Activated naive CD8-positive, alpha-beta T cell treated with anti-CD3 and anti-CD28 coated beads for 36 hours (primary cell): ENCODE measurements around the gene SREK1IP1. TPM values are rescaled to one million over a fixed set of nuclear protein-coding genes. Genes with fewer than 3 reads are reported as not detected.

Experiments
- DNase-seq: peaks from one replicate; pipeline ENCODE4 v3.0.0; 2021
- H3K27ac Mint-ChIP-seq: one replicate; pipeline ENCODE4 v1.8.0; 2022; ENCODE audit warnings: mild to moderate bottlenecking, moderate library complexity, mixed read lengths
- H3K27me3 Mint-ChIP-seq: one replicate; pipeline ENCODE4 v1.8.0; 2022; ENCODE audit warnings: mild to moderate bottlenecking, mixed read lengths
- H3K36me3 Mint-ChIP-seq: one replicate; pipeline ENCODE4 v1.8.0; 2021; ENCODE audit warnings: mild to moderate bottlenecking, mixed read lengths
- H3K4me1 Mint-ChIP-seq: one replicate; pipeline ENCODE4 v1.8.0; 2021; ENCODE audit warnings: mixed read lengths
- H3K4me3 Mint-ChIP-seq: one replicate; pipeline ENCODE4 v1.8.0; 2022; ENCODE audit warnings: mild to moderate bottlenecking, moderate library complexity, mixed read lengths
- H3K9me3 Mint-ChIP-seq: one replicate; pipeline ENCODE4 v1.8.0; 2022; ENCODE audit warnings: mixed read lengths
- total RNA-seq, 2 experiments: library from RNA; stranded (reverse); gene quantifications; one replicate each; pipeline ENCODE4 v1.2.3, GENCODE V29; 2021

The SREK1IP1 gene
- total RNA-seq, 2 experiments from 2014 or later, result 27.3 to 33.5 TPM

DNA sequence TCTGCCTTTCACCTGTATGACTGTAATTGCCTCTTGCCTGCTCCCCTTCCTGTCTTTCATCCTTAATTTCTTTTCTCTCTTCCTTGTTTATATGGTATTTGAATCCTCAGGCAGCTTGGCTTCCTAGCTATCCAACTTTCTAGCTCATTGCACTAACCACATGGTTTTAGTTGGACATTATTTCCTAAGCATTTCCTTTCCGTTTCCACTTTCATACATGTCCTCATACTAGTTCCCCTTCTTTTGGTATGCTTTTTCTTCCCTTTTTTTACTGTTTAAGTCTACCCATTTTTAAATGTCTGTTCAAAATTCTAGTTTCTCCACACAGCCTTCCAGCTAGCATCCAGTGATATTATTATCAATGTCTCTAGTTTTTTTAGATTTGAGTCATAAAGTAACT lies 6.8 kb upstream of the SREK1IP1 start:
- Mint-ChIP-seq H3K4me3 (no peak overlapping the region), H3K27ac (no peak overlapping the region), H3K4me1 (peaks cover 12% of the 10 kb centered on the region), H3K9me3 (no peaks in the 10 kb centered on the region), H3K36me3 (peaks cover 11% of the 10 kb centered on the region), H3K27me3 (no peaks in the 10 kb centered on the region)
- no peak for DNase-seq

DNA sequence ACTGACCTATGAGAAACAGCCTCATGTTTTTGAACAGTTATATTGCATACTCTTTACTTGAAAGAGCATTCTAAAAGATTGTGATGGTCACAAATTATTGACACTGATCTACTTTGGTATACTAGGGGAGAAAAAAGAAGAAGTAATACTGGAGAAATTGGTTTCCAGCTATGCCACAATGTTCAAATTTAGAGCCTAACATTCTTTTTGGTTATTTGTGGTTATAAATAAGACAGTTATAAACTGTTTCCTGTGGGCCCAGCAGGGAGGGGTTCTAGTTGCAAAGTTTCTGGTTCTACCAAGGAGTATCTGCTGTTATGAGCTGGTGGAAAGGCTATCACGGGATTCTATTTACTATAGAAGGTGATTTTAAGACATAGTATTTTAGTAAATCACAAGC lies 5.0 kb upstream of the SREK1IP1 start:
- H3K4me3 Mint-ChIP-seq, result no peak overlapping the region
- peaks cover 20% of the 10 kb centered on the region for H3K4me1 Mint-ChIP-seq
- no peak overlapping the region for H3K27ac Mint-ChIP-seq
- DNase-seq, result no peak
- H3K9me3 Mint-ChIP-seq, result no peaks in the 10 kb centered on the region
- H3K27me3 Mint-ChIP-seq, result no peaks in the 10 kb centered on the region
- H3K36me3 Mint-ChIP-seq, result peaks cover 5% of the 10 kb centered on the region

DNA sequence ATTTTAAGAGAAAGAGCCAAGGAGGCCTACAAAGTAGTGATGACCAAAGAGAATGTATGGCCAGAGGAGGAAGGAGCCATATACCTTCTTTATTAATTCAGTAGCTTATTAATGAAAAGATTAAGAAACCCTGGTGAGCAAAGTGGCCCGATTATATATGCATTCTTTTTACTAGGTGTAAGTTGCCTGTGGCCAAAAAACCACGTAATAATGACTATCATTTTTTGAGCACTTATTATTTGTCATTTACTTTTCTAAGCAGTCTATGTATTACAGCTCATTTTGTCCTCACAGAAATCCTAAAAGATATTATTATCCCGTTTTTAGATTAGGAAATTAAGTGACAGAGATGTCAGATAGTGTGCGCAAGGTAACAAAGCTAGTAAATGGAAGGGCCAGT lies 3.2 kb upstream of the SREK1IP1 start:
- H3K27me3 Mint-ChIP-seq, result no peaks in the 10 kb centered on the region
- no peak for DNase-seq
- peaks cover 24% of the 10 kb centered on the region for H3K4me1 Mint-ChIP-seq
- no peaks in the 10 kb centered on the region for H3K9me3 Mint-ChIP-seq
- H3K36me3 Mint-ChIP-seq, result peaks cover 8% of the 10 kb centered on the region
- H3K4me3 Mint-ChIP-seq, result no peak overlapping the region
- no peak overlapping the region for H3K27ac Mint-ChIP-seq

DNA sequence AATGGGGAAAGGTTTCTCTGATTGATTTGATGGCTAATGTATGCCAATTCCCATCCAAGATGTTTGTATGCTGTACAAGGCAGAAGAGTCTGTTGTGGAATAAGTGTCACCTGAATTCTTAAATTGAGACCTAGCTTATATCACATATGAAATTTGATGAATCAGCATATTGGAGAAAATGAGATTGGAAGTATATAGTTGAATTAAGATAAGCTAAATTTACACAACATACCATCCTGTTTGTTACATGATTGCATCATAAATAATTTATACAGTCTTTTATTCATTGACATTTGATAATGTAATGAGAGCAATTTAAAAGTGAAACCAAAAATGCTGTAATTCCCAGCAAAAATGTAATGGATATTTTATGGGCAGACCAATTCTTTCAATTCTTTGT lies 1.4 kb upstream of the SREK1IP1 start:
- DNase-seq, result no peak
- H3K9me3 Mint-ChIP-seq, result no peaks in the 10 kb centered on the region
- H3K4me1 Mint-ChIP-seq, result peaks cover 36% of the 10 kb centered on the region
- H3K36me3 Mint-ChIP-seq, result peaks cover 8% of the 10 kb centered on the region
- H3K27me3 Mint-ChIP-seq, result no peaks in the 10 kb centered on the region
- no peak overlapping the region for H3K27ac Mint-ChIP-seq
- H3K4me3 Mint-ChIP-seq, result peak overlapping the region; percentile 97

DNA sequence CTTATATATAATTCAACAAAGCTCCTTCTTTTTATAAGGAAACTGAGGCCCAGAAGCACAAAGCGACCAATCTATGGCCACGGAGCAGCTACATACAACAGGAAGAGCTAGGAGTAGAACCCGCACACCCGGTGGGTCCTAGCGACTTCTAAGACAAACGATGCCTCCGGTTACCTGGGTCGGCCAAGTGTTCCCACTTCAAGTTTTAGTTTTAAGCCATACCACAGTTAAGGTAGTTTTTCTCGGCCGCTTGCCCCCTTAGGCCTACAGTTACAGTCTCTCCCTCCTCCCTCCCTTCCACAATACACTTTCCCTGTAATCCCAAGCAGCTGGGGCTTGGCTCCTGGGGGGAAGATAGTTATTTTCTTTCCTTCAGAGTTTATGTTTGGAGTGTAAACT lies 533 bp downstream of the SREK1IP1 start:
- peak overlapping the region; percentile 96 for H3K27ac Mint-ChIP-seq
- H3K36me3 Mint-ChIP-seq, result peaks cover 10% of the 10 kb centered on the region
- H3K4me1 Mint-ChIP-seq, result peaks cover 34% of the 10 kb centered on the region
- H3K27me3 Mint-ChIP-seq, result no peaks in the 10 kb centered on the region
- H3K9me3 Mint-ChIP-seq, result no peaks in the 10 kb centered on the region
- no peak for DNase-seq
- peak overlapping the region; percentile 97 for H3K4me3 Mint-ChIP-seq

DNA sequence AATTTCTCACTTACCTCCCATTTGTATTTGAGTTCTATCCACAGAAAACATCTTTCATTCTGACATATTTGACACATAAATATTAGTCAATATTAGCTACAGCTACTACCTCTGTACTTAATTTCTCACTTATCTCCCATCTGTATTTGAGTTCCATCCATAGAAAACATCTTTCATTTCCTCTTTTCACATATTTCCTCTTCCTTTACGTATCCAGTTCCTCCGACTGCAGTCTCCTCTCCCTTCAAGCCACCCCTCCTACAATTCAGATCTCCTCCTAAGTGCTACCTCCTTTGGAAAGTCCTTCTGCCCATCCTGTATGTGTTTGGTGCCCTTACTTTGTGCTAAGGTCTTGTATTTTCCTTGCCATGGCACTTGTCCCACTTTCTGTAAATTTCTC lies 1.6 kb downstream of the SREK1IP1 start:
- H3K9me3 Mint-ChIP-seq, result no peaks in the 10 kb centered on the region

DNA sequence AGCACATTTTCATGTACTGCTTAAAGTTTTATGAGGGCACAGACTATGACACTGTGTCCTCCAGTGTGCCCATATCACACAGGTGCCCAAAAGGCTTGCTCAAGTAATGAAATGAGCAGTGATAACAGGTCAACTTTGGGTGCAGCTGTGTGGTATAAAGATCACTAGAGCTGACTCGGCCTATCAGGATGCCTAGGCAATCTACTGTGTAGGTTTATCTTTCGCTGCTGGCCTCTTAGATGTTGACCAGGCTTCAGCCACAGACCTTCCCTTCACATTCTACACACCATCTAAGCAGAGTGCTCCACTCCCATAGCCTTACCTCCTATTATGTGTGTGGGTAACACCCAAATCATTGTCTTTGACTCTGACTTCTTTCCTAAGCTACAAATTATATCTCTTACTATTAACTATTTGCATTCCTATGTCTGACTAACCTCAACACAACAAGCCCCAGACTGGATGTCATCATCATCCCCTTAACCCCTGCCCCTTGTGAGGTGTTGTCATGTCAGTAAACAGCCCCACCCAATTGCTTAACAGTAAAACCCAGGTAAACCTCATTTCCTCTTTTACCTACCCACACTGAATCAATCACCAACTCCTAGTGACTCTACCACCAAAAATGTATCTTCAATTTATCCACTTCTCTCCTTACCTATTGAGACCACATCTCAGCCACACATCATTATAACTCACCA lies 2.5 kb downstream of the SREK1IP1 start:
- H3K27me3 Mint-ChIP-seq, result no peaks in the 10 kb centered on the region
- no peaks in the 10 kb centered on the region for H3K9me3 Mint-ChIP-seq
- peaks cover 31% of the 10 kb centered on the region for H3K4me1 Mint-ChIP-seq
- no peak for DNase-seq
- no peak overlapping the region for H3K4me3 Mint-ChIP-seq
- H3K27ac Mint-ChIP-seq, result no peak overlapping the region
- H3K36me3 Mint-ChIP-seq, result peaks cover 10% of the 10 kb centered on the region

More for the DNA sequence above, 1.6 kb downstream of the SREK1IP1 start:
- no peaks in the 10 kb centered on the region for H3K27me3 Mint-ChIP-seq
- DNase-seq, result no peak
- peak overlapping the region; percentile 97 for H3K4me3 Mint-ChIP-seq
- peaks cover 34% of the 10 kb centered on the region for H3K4me1 Mint-ChIP-seq
- H3K36me3 Mint-ChIP-seq, result peaks cover 10% of the 10 kb centered on the region
- no peak overlapping the region for H3K27ac Mint-ChIP-seq

DNA sequence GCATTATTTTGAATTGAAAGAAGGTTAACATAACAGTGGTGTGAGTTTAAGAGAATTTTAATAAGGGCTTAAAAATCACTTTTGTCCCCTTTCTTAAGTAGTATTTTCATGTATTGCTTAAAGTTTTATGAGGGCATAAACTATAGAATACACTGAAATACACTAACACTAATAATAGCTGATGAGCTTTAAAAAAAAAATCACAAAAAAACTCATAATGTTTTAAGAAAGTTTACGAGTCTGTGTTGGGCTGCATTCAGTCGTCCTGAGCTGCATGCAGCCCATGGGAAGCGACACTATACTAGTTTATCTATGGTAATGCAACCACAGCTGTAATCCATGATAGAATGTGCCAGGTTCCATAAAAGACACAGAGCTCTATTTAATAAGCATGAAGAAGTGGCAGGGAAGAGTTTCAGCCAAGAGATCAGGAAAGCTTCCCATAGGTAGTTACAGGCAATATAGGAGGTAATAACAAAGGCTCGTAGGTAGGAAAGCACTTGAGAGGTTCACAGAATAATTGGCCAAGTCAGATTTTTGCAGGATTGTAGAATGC lies 4.5 kb downstream of the SREK1IP1 start:
- Mint-ChIP-seq H3K27me3 (no peaks in the 10 kb centered on the region), H3K36me3 (peaks cover 10% of the 10 kb centered on the region), H3K9me3 (no peaks in the 10 kb centered on the region), H3K4me3 (no peak overlapping the region), H3K27ac (no peak overlapping the region), H3K4me1 (peaks cover 28% of the 10 kb centered on the region)
- no peak for DNase-seq

DNA sequence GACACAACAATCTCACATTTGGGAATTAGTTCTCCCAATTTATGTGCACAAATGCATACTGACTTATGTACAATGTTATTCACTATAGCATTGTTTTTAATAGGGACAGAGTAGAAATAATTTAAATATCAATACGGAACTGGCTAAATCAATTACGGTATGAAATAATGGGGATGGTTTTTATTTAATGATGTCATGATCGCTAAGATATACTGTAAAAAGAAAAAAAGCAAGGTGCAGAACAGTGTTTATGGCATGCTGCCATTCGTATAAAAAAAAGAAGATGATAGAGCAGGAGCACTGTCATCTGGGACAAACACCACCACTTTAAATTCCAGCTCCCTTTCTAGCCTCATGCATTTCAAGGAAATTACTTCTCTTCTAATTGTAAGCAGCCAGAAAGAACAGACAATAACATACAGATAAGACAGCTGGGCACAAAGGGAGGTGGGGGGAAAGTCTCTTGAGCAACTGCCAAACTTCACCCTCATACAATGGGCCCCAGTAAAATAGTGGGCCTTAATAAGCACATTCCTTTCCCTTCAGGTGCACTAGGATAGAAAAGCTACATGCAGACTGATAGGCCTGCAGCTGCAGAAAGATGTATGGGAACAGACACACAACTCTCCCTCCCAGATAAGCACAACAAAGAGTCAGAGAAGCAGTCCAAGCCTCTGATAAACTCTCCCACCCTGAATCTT lies 8.4 kb downstream of the SREK1IP1 start:
- Mint-ChIP-seq H3K36me3 (peaks cover 9% of the 10 kb centered on the region), H3K27me3 (no peaks in the 10 kb centered on the region), H3K4me3 (no peak overlapping the region), H3K9me3 (no peaks in the 10 kb centered on the region), H3K27ac (no peak overlapping the region), H3K4me1 (peaks cover 21% of the 10 kb centered on the region)
- DNase-seq, result no peak

DNA sequence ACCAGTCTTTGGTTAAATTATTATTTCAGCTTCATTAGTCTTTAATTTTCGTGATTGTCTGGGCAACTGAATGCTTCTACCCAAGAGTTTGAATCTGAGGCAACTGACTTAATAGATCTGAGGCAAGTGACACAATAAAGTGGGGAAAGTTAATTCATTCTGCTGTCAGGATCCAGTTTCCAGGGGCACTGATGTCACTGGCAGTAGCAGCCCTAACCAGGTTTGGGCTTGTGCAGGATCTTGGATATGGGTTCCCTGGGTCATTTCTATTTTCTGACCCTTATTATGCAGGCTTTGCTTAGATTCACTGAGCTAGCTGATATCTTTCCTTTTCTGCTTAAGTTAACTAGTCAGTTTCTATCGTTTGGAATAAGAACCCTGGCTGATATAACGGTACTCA lies 9.6 kb downstream of the SREK1IP1 start:
- peaks cover 7% of the 10 kb centered on the region for H3K36me3 Mint-ChIP-seq
- no peaks in the 10 kb centered on the region for H3K27me3 Mint-ChIP-seq
- peaks cover 21% of the 10 kb centered on the region for H3K4me1 Mint-ChIP-seq
- no peak overlapping the region for H3K27ac Mint-ChIP-seq
- no peak overlapping the region for H3K4me3 Mint-ChIP-seq
- DNase-seq, result no peak
- H3K9me3 Mint-ChIP-seq, result no peaks in the 10 kb centered on the region

DNA sequence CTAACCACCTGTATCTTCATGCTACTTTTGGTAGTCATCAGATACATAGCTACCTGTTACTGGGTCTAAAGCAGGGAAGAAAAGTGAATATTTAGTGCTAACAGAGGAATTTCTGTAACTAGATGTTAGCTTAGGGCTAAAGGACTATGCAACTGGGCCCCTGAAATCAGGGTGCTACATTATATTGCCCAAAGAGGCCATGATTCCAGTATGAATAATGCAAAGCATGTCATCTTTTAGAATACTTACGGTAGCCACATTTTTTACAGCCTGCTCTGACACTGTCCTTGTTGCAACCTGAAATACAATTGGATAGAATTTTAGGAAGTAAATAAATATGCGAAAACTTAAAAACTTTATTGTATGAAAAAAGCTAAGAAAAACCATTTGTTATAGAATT lies 14.4 kb downstream of the SREK1IP1 start:
- no peaks in the 10 kb centered on the region for H3K9me3 Mint-ChIP-seq
- H3K27ac Mint-ChIP-seq, result no peak overlapping the region
- no peak for DNase-seq
- no peaks in the 10 kb centered on the region for H3K27me3 Mint-ChIP-seq
- peaks cover 14% of the 10 kb centered on the region for H3K36me3 Mint-ChIP-seq
- no peak overlapping the region for H3K4me3 Mint-ChIP-seq
- H3K4me1 Mint-ChIP-seq, result peaks cover 15% of the 10 kb centered on the region

DNA sequence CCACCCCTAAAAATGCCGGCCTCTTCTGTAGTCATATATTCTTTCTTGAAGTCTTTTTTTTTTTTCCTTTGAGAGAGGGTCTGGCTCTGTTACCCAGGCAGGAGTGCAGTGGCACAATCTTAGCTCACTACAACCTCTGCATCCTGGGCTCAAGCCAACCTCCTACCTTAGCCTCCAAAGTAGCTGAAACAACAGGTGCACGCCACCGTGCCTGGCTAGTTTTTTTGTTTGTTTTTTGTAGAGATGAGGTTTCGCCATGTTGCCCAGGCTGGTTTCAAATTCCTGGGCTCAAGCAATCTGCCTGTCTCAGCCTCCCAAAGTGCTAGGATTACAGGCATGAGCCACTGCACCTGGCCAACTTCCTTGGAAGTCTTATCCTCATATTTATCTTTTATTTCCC lies 19.1 kb downstream of the SREK1IP1 start:
- no peak overlapping the region for H3K27ac Mint-ChIP-seq
- peaks cover 10% of the 10 kb centered on the region for H3K4me1 Mint-ChIP-seq
- no peak overlapping the region for H3K4me3 Mint-ChIP-seq
- peaks cover 14% of the 10 kb centered on the region for H3K36me3 Mint-ChIP-seq
- no peak for DNase-seq
- no peaks in the 10 kb centered on the region for H3K27me3 Mint-ChIP-seq
- H3K9me3 Mint-ChIP-seq, result no peaks in the 10 kb centered on the region

DNA sequence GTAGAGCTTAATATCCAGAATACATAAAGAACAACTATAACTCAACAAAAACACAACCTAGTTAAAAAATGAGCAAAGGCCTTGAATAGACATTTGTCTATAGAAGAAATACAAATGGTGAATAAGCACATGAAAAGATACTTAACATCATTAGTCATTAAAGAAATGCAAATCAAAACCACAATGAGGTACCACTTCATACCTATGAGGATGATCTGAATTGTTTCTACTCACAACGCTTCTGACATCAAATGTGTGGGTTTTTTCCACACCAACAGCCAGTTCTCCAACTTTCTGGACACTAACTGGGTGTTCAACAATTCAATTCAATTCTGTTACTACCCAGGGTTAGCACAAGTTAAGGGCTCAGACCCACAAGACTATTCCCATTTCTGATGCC lies 22.0 kb downstream of the SREK1IP1 start:
- Mint-ChIP-seq H3K27me3 (no peaks in the 10 kb centered on the region), H3K9me3 (no peaks in the 10 kb centered on the region), H3K27ac (no peak overlapping the region), H3K4me1 (peaks cover 11% of the 10 kb centered on the region), H3K36me3 (peaks cover 11% of the 10 kb centered on the region), H3K4me3 (no peak overlapping the region)
- DNase-seq, result no peak

DNA sequence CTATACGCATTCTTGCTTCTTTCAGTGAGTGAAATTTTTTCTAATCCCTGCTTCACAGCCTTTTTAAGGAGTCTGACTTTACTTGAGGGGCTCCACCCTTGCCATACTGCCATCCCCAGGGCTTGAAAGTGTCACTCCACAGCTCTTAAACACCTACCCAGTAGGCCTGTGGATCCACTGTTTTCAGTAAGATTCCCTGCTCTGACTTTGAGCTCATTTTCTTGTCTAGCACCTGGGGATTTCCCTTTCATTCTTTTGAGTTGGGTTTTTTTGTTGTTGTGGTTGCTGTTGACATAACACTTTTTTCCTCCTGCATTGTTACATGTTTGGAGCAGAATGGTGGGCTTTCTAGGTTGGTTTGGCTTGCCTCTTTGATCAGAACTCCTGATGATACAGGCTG lies 23.6 kb downstream of the SREK1IP1 start:
- H3K27ac Mint-ChIP-seq, result no peak overlapping the region
- peaks cover 11% of the 10 kb centered on the region for H3K4me1 Mint-ChIP-seq
- peaks cover 10% of the 10 kb centered on the region for H3K36me3 Mint-ChIP-seq
- no peak overlapping the region for H3K4me3 Mint-ChIP-seq
- H3K27me3 Mint-ChIP-seq, result no peaks in the 10 kb centered on the region
- no peaks in the 10 kb centered on the region for H3K9me3 Mint-ChIP-seq
- no peak for DNase-seq

DNA sequence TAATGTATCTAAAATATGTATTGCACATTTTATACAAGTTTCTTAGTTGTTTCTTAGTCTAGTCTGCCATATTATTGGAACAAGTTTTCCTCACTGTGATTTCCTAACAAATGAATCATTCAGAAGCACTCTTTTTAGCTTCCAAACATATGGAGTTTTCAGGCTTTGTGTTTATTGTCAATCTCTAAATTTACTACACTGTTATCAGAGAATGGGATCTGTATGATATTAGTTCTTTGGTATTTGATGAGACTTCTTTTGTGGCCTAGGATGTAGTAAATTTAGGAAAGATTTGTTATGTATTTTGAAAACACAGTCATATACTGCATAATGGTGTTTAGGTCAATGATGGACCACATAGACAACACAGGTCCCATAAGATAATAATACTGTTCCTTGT lies 25.7 kb downstream of the SREK1IP1 start:
- Mint-ChIP-seq H3K4me3 (no peak overlapping the region), H3K4me1 (peaks cover 12% of the 10 kb centered on the region), H3K9me3 (no peaks in the 10 kb centered on the region), H3K27me3 (no peaks in the 10 kb centered on the region), H3K27ac (no peak overlapping the region), H3K36me3 (peaks cover 20% of the 10 kb centered on the region)
- no peak for DNase-seq

DNA sequence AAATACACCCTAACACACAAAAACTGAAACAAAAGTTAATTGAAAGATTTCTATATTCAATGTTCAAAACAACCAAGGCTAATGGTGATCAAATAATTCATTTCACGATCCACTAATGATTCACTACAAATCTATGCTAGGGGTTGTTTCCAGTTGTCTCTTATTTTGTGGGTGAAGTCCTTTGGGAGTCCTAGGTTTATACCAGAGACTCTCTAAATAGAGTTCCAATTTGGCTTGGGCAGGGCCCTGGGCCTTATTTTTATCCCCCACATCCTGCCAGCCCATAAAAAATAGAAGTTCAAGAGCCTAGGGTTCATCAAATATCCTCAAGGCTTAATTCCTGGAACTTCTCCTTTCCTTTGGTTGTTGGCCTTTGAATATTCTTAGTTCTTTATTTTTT lies 26.1 kb downstream of the SREK1IP1 start:
- no peak for DNase-seq
- Mint-ChIP-seq H3K27ac (no peak overlapping the region), H3K27me3 (no peaks in the 10 kb centered on the region), H3K9me3 (no peaks in the 10 kb centered on the region), H3K4me1 (peaks cover 14% of the 10 kb centered on the region), H3K36me3 (peaks cover 21% of the 10 kb centered on the region), H3K4me3 (no peak overlapping the region)
